MV-4-11 (cell line): ENCODE measurements around the gene LAMA4.

Experiments
- DNase-seq: peaks from one replicate; lab custom pipeline; 2025; lab: John Stamatoyannopoulos, UW

Gene LAMA4

GRCh38 chr6:112253841-112254816 lies at the start of gene LAMA4:
TSS of gene LAMA4 (minus strand) at chr6:112254567. CDS start at chr6:112254150, 417 bp downstream.
- DNase-seq = no peak

DNA sequence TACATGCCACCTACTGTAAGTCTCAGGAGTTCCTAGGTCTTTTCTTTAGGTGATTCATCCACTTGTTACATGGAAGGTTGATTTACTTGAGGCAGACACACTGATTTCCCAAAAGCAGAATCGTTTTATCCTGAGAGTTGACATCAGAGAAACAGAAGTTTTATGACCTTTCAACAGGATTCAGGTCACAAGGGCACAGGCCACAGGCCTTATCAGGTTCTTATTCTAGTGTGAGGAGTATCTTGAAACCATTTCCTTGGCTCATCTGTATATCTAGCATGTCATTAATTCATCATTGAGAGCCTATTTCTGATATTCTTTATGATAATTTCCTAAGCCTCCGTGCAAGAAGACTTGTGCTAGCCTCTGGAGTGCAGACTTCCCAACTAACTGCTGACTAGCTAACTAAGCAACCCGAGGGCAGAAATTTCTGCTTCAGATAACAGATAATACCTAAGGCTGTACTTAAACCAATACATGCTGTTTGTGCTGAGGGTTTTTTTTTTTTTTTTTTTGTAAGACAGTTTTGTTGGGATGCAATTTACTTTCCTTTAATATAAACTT lies 47.9 kb upstream of the LAMA4 start:
- no peak for DNase-seq

DNA sequence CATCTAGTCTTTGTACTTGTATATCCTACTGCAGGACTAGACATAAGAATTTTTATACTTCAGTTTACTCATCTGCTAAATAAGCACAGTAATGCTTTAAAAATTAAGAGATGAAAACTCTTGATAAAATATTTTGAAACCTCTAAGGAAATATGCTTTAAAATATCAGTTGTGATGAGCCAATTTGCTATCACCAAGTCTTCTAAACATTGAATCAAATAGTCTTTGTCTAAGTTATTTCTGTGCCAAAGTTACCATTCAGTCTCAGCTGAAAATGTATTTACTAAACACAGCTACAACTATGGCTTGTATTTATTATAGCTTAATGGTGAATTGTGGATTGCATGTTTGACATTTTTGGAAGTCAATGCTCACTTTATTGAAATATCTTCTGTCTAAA lies 46.5 kb upstream of the LAMA4 start:
- DNase-seq = no peak

DNA sequence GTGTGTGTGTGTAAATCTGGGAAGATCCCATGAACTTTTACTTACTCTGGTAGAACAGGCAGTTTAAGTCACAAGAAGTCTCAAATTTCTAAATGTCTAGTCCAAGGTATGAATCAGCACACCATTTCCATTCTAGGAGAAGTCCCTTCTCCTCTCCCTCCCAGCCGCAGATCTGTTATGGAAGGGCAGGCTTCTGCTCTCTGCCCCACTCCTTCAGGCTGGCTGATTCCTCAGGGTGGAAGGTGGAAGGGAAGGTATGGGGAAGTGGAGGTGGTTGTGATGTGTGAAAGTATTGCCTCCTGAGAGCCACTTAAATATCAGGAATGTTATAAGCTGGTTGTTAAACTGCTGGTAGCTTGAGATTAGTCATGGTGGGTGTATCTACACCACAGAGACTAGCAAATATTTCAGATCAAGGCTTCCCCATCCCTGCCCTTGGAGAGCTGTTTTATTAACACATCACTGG lies 44.5 kb upstream of the LAMA4 start:
- DNase-seq = no peak

GRCh38 chr6:112298021-112298745 lies 43.8 kb upstream of the LAMA4 start:
- DNase-seq = no peak

DNA sequence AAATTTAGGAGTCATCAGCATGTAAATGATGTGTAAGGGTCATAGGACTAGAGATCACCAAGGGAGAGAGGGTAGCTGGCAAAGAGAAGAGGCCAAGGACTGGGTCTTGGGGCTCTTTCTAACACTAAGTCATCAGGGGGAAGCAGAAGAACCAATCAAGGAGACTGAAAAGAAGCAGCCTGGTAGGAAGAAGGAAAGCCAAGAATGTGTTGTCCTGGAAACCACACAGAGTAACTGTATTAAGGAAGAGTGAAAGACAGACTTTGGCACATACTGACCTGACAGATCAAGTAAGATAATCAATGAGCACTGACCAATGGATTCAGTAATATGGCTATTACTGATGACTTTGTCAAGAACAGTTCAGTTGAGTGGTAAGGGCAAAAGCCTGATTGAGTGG lies 42.3 kb upstream of the LAMA4 start:
- DNase-seq = no peak

- no peak for DNase-seq
Measured at GRCh38 chr6:112296122-112296521, 41.8 kb upstream of the LAMA4 start.

DNA sequence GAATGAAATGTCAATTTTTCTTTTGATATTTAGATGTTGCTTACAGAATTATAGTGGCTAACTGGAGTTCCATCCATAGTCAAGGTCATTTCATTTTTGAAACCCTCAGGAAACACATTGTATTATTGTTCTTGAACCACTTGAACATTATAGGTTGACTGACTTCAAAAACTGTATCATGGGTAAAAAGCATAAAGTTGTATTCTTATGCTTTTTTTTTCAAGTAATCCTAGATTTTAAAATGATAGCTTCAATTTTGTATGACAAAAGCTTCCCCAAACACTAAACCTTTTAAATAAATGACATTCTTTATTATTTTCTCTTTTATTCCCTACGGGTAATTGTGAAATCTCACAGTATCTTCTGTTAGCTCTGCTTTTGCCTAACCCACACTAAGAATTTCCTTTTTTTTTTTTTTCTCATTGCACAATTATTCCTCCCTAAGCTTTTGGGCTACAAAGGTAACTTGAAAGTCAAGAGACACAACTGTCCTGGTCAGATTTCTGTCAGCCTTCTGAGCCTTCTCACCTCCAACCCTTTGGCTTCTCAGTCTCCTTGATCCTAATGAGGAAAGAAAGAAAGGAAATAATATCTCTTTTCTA lies 36.9 kb upstream of the LAMA4 start:
- no peak for DNase-seq

DNA sequence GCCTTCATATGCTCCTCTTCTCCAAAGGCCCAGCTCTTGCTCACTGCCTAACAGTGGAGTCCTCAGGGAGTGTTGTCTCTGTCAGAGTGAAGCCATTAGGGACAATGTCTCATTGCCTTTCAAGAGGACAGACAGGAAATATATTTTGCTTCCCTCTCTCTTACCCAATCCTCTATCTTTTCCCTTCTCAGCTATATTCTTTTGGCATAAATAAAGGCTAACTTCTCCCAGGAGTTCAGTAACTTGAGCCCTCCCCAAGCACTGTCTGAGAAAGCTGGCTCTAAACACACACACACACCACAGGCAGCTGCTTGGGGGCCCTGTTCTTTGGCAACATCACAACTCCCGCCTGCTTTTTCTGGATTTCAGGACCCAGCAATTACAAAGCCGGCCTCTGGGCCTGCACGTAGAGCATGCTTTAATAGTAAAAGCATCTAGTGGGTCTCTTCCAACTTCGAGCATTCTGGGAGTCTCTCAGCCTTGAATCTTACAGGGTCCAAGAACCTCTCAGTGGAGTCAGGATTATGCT lies 34.7 kb upstream of the LAMA4 start:
- no peak for DNase-seq

DNA sequence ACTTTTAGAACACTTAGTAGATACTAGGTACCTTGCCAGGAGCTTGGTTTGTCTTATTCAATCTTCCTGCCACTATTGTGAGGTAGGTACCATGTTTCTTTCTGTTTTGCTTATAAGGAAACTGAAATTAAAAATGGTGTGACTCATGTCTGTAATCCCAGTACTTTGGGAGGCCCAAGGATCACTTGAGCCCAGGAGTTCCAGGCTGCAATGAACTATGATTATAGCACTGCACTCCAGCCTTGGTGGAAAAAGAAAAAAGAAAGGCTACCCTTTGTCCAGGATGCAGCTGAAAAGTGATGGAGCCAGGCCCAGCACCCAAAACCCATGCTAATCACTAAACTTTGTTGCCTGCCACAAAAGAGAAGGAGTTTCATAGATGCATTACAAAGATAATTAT lies 34.1 kb upstream of the LAMA4 start:
- no peak for DNase-seq

DNA sequence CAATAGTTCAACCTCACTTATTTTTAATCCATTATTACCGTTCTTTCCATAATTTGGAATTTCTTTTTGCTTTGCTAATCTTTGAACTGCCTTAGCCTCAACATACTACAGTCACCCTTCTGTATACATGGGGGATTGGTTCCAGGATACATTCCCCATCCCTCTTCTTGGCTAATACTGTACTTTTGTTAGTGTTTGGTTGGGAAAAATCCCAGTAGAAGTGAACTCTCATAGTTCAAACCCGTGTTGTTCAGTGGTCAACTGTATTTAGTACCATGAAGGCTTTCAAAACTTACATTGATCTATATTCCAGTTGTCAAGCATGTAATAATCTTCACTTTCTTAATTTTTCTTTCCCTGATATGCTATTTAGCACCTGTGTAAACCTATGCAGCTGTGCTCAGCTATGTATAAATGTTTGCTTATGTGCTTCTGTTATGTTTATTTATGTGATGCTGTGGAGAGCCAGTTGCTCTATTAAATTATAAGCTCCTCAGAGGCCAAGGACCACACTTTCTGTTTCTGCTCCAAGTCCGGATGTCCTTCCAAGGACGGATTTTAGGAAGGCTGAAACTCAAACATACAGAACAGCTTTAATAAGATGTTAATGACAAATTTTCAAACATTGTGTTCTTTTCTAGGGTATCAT lies 33.3 kb upstream of the LAMA4 start:
- DNase-seq = no peak

DNA sequence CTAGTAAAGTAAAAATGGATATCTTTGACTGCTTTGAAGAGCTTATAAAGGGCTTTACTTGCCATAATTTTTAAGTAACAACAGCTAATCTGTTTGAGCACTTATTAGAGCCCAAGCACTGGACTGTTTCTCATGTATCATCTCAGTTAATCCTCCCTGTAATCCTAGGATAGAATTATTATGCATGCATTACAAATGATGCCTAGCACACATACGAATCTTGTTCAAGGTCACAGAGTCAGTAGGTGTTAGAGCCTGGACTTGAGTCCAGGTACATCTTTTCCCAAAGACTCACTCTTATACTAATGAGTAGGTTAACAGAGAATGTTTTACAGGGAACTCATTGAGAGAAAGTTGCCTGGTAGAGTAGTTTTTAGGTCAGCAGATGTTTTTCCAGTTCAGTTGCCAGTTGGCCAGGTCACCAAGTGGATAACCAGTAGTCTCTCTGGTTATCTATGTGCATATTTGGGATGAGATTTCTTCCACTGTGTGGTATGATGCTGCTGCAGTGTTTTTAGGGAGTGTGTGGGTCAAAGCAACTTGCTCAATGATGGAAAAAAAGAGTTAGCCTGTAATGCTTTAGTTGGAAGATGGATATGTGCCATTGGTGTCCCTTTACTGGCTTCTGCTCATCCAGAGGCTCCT lies 32.3 kb upstream of the LAMA4 start:
- no peak for DNase-seq

- no peak for DNase-seq
Measured at GRCh38 chr6:112286010-112286409, 31.6 kb upstream of the LAMA4 start.

DNA sequence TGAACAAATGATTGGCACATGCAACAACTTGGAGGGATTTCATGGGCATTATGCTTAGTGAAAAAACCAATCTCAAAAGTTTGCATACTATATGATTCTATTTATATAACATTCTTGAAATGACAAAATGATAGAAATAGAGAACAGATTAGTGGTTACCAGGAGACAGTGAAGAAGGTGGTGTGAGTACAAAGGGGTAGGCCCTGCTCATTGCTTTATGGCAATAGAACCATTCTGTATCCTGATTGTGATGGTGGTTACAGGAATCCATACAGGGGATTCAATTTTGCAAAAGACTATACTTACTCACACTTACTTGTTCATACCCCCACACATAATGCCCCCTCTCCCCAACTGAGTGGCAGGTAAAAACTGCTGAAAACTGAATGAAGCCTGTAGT lies 30.2 kb upstream of the LAMA4 start:
- no peak for DNase-seq

- DNase-seq = no peak
Measured at GRCh38 chr6:112283621-112284020, 29.3 kb upstream of the LAMA4 start.

- DNase-seq = no peak
Measured at GRCh38 chr6:112281821-112282615, 27.7 kb upstream of the LAMA4 start.

DNA sequence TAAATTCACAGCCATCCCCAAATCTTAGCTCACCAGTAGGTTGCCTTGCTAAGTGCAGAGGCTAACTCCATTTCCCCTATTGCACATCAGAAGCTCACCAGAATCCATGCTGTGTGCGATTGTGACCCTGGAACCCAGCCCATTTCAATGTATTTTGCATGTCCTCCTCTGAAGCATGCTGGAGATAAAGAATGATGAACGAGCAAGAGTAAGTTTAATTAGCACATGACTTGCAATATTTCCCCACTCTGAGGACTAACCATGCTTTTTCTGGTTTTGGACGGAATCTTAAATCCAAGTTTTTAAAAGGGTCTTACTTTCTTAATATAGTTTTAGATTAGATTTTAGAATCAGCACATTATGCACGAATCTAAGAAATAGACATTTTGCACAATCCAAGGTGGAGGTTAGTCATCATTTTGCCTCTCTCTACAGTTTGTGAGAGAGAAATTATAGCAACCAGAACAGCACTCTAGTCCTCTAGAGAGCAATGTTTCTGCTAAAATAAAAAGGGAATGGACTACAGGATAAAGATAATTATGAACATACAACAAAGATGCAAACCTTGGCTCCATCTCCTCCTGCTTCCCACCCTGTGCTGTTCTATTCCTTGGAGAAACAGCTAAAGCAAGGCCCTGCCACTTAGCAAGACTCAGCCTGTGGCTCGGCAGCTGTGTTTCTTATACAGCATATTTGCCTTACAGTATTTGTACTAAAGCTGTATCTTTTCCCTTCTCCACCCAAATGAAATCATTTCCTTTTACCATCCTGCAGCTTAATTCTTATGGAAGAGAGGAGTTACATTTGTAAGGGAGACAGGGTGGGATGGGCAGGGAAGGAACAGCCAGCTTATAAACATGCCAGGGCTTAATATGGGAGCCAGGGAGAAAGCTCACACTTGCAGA lies 24.9 kb upstream of the LAMA4 start:
- no peak for DNase-seq

GRCh38 chr6:112275365-112275764 lies 21.0 kb upstream of the LAMA4 start:
- no peak for DNase-seq

- DNase-seq = no peak
Measured at GRCh38 chr6:112274774-112275173, 20.4 kb upstream of the LAMA4 start.
